CD4-positive, alpha-beta T cell treated with Interleukin-4 for 4 hours (primary cell): ENCODE results near the gene GNAT1.
"Not testable (repeated sequence)": the region's sequence is repeated elsewhere in the genome, so short reads cannot be mapped to it uniquely, and the experiment has no call there.

ENCODE experiments used
- DNase-seq: peaks from one replicate; pipeline ENCODE4 v3.0.0-alpha.2; 2020

Gene GNAT1

DNA sequence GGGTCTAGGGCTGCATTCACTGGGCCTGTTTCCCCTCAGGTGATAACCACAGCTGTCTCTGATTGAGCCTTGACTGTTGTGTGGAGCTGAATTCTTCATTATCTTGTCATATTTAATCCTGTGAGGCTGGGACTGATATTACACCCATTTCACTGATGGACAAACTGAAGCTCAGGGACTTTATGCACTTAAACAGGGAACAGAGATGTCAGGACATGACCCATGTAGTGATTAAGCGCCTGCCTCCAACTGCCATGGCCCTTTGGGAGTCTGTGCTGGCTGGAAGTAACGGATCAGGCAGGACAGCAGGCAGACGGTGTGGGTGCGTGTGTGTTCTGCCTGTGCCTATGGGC lies 52.1 kb downstream of the GNAT1 start:
- no peak for DNase-seq

DNA sequence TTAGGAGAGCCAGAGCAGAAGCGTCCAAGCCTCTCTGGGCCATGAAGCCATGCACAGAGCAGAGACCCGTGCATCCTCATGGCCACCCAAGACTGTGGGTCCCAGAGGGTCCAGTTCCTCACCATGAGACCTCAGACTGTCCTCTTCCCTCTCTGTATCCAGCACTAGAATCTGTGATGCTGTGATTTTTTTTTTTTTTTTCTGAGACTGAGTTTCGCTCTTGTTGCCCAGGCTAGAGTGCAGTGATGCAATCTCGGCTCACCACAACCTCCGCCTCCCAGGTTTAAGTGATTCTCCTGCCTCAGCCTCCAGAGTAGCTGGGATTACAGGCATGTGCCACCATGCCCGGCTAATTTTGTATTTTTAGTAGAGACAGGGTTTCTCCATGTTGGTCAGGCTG lies 53.4 kb downstream of the GNAT1 start:
- not testable (repeated sequence) for DNase-seq

DNA sequence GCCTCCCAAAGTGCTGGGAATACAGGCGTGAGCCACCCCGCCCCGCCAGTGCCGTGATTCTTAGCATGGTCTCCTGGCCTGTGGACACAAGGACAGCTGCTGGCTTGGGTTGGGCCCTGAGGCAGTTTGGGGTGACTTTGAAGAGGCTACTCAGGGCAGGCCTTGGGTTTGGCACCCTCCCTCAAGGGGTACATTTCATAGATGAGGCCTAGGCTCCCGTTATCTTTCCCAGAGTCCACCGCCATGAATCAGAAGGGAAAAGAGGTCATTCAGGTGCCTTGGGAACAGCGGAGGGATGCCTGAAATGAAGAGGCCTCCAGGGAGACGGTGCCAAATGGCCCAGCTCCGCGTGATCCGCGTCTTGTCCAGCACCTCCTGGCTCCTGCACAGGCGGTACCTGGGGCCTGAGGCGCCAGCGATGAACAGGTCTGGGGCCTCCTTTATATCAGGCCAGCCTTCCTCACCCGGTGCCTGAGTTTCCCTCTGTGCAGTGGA lies 53.9 kb downstream of the GNAT1 start:
- DNase-seq = no peak

DNA sequence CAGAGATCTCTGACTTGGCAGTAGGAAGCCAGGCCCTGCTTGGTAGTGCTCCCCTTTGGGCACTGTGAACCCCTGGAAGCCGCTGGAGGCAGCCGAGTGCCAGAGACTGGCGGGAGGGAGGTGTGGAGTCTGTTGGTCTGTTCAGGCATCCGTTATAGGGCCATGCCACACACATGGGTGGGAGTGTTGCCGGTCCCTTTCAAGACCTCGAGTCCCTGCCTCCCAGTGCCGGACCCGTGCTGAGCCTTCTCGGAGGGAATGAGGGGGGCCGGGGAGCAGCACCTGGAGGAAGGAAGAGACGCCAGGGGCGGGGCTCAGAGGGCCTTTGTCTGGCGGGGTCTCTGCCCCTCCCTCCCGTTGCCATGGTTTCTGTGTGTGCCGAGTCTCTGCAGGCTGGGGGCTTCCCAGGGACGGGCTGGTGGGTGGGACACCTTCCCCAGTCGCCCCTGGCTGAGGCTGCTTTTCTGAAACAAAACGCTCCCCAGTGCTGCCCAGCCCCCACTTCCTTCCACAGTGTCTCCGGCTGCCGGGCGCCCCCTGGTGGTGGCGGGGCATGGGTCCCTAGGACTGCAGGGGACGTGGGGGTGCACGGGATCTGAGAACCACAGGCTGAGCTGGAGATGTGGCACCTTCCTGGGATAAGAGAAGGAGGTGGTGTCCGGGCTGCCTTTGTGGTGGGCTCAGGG lies 54.6 kb downstream of the GNAT1 start:
- peak; percentile 90 for DNase-seq

DNA sequence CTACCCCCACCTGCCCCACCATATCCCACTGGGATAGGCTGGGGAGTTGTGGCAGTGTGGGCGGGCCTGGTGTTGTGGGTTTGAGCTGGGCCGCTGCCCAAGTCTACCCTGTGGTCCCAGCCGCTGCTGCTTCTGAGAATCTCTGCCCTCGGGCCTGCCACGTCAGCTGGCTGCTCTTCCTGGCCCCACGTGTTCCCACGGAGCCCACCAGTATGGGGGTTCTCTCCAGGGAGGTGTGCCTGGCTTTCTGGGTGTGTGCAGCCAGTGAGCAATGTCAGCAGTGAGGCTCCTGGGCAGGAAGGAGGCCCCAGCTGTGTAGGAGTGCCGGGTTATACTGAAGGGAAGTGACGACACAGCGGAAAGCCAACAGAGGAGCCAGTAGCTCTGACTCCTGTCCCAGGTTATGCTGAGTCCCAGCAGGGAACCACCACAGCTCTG lies 55.1 kb downstream of the GNAT1 start:
- peak; percentile 87 for DNase-seq
